Measurements from ENCODE around the gene RC3H2. TPM values are rescaled to one million over a fixed set of nuclear protein-coding genes. Genes with fewer than 3 reads are reported as not detected.

The RC3H2 gene
- total and polyA plus RNA-seq, 4 donors = 5.9 to 26.4 (median 16.9) TPM

GRCh38 chr9:122931226-122932121 lies 26.3 kb upstream of the RC3H2 start, which contains the start of gene ZBTB26:
TSS of gene ZBTB26 (minus strand) at chr9:122931512. CDS start at chr9:122919934, 11,578 bp downstream.
- Histone ChIP-seq H3K27me3 (ENCODE audit: control insufficient read depth in 4 of 4, insufficient read depth in 4 of 4, low read length in 3 of 4) (no peaks in the 10 kb centered on the region), H3K4me3 (ENCODE audit: low read depth in 1 of 3, low read length in 3 of 3) (peak within 1 kb of the TSS; percentile 84 to 97 (median 93)), H3K27ac (ENCODE audit: low read depth in 1 of 2, low read length in 2 of 2) (peak within 1 kb of the TSS; percentile 46 to 61), H3K4me1 (ENCODE audit: control insufficient read depth in 4 of 4, insufficient read depth in 4 of 4, low read length in 3 of 4) (peaks cover 0 to 29% (median 20%) of the 10 kb centered on the region in 4 donors), H3K9ac (ENCODE audit: low read depth in 1 of 2, low read length in 2 of 2) (peak within 1 kb of the TSS; percentile 61 to 85), H3K9me3 (ENCODE audit: control insufficient read depth in 4 of 4, low read length in 3 of 4) (no peaks in the 10 kb centered on the region), H3K36me3 (ENCODE audit: control insufficient read depth in 4 of 4, insufficient read depth in 3 of 4, low read depth in 1 of 4, low read length in 3 of 4) (peaks cover 0 to 3% (median 2%) of the 10 kb centered on the region in 4 donors)
- WGBS = under 1% methylated on average over 51 of the region's 51 CpGs
- peak; percentile 90 for DNase-seq (ENCODE audit: low spot score)
- TF ChIP-seq SP1 (IDR thresholded peaks at IDR 0.05) = peak; percentile 62
- peak; percentile 53 for TF ChIP-seq REST (IDR thresholded peaks at IDR 0.05)
- TF ChIP-seq MAX (IDR thresholded peaks at IDR 0.05) = peak; percentile 54
- TF ChIP-seq HNF4G (IDR thresholded peaks at IDR 0.05) = no peak
- no peak for TF ChIP-seq ATF3 (IDR thresholded peaks at IDR 0.05)
- peak; percentile 34 to 50 for TF ChIP-seq RXRA (IDR thresholded peaks at IDR 0.05)
- TF ChIP-seq FOXA2 (IDR thresholded peaks at IDR 0.05) = no peak
- TF ChIP-seq FOXA1 (IDR thresholded peaks at IDR 0.05) = no peak
- peak; percentile 21 to 40 for TF ChIP-seq RAD21 (IDR thresholded peaks at IDR 0.05)
- no peak for TF ChIP-seq CTCF (IDR thresholded peaks at IDR 0.05; ENCODE audit: low read depth, low read length, missing input control)
- no peak for TF ChIP-seq NR2F2 (IDR thresholded peaks at IDR 0.05)
- TF ChIP-seq YY1 (IDR thresholded peaks at IDR 0.05) = peak; percentile 76
- peak; percentile 84 for TF ChIP-seq ZBTB33 (IDR thresholded peaks at IDR 0.05)
- peak; percentile 15 for TF ChIP-seq JUND (IDR thresholded peaks at IDR 0.05)
- TF ChIP-seq TAF1 (conservative IDR thresholded peaks at IDR 0.05) = peak; percentile 73
- TF ChIP-seq EGR1 (IDR thresholded peaks at IDR 0.05; ENCODE audit: low read depth in 2 of 2) = no peak
- TF ChIP-seq HNF4A (conservative IDR thresholded peaks at IDR 0.05) = peak; percentile 16 to 22
- TF ChIP-seq GABPA (IDR thresholded peaks at IDR 0.05 in 1 of 2, conservative IDR thresholded peaks at IDR 0.05 in 1 of 2) = peak; percentile 83 to 96

Measured in liver (tissue), 9 donors.